ENCODE measurements around the gene PON2. TPM values are rescaled to one million over a fixed set of nuclear protein-coding genes. Genes with fewer than 3 reads are reported as not detected.

PON2 gene
- total and polyA plus RNA-seq, 2 of the 13 experiments (the other 11 are each of a cell fraction or from before 2014, with no cell fraction given): 202 to 217 TPM

DNA sequence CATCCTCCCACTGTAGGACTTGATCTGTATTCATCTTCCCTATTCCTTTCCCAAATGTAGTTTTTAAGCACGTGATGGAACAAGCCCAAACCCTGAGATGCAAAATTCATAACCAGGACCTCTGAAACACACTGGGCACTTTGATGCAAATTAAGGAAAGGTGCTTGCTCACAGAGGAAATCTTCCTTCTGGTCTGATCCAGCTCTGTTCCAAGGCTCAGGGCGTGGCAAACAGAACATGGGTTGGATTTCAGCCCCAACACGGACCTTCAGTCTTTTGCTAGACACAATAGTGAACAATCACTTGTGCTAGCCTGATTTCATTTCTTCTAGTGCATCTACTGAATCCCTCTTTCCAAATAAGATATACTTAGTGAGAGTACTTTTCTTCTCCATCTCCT is 66.6 kb downstream of the PON2 start (continued):
- TF ChIP-seq, protein P1, sequence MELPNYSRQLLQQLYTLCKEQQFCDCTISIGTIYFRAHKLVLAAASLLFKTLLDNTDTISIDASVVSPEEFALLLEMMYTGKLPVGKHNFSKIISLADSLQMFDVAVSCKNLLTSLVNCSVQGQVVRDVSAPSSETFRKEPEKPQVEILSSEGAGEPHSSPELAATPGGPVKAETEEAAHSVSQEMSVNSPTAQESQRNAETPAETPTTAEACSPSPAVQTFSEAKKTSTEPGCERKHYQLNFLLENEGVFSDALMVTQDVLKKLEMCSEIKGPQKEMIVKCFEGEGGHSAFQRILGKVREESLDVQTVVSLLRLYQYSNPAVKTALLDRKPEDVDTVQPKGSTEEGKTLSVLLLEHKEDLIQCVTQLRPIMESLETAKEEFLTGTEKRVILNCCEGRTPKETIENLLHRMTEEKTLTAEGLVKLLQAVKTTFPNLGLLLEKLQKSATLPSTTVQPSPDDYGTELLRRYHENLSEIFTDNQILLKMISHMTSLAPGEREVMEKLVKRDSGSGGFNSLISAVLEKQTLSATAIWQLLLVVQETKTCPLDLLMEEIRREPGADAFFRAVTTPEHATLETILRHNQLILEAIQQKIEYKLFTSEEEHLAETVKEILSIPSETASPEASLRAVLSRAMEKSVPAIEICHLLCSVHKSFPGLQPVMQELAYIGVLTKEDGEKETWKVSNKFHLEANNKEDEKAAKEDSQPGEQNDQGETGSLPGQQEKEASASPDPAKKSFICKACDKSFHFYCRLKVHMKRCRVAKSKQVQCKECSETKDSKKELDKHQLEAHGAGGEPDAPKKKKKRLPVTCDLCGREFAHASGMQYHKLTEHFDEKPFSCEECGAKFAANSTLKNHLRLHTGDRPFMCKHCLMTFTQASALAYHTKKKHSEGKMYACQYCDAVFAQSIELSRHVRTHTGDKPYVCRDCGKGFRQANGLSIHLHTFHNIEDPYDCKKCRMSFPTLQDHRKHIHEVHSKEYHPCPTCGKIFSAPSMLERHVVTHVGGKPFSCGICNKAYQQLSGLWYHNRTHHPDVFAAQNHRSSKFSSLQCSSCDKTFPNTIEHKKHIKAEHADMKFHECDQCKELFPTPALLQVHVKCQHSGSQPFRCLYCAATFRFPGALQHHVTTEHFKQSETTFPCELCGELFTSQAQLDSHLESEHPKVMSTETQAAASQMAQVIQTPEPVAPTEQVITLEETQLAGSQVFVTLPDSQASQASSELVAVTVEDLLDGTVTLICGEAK (IDR thresholded peaks at IDR 0.05): no peak
- TF ChIP-seq, protein P1 (CRISPR knock-in tag; IDR thresholded peaks at IDR 0.05): no peak

DNA sequence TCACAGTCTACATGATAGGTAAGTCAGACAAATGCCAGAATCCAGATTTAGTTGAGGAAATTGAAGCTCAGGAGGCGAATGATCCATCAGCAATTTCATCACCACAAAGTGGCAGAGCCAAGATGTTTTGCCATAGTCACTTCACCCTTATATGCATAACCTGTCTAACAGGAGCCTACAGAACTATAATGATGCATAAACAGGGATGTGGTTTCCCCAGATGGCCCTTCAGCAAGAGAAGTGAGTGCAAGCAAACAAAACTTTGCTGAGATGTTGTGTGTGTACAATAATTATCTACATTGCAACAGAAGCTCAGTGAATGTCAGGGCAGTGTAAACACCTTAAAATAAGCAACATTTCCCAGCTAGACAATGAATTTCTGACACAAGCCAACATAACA is 67.2 kb downstream of the PON2 start:
- no peak for FAIRE-seq
- Histone ChIP-seq H3K27ac (ENCODE audit: extremely low read length, insufficient read depth, low read length) (no peak overlapping the region), H4K20me1 (ENCODE audit: insufficient read depth, low read length) (no peaks in the 10 kb centered on the region), H3K4me3 (replicated peaks in 1 of 3; ENCODE audit: insufficient read depth in 1 of 3, low read depth in 2 of 3, low read length in 3 of 3) (no peak overlapping the region), H3K9ac (ENCODE audit: insufficient read depth, low read depth, low read length) (no peak overlapping the region), H3K9me3 (ENCODE audit: low read length) (no peaks in the 10 kb centered on the region), H3K79me2 (ENCODE audit: insufficient read depth, low read length) (no peaks in the 10 kb centered on the region), H3K4me1 (ENCODE audit: insufficient read depth, low read length) (no peaks in the 10 kb centered on the region), H2AFZ (ENCODE audit: low read length) (no peak overlapping the region), H3K4me2 (ENCODE audit: low read depth, low read length) (no peak overlapping the region), H3K36me3 (replicated peaks in 1 of 2; ENCODE audit: control insufficient read depth in 1 of 2, insufficient read depth in 2 of 2, low read length in 2 of 2) (peaks cover 0 to 8% of the 10 kb centered on the region in 2 experiments; a peak in 2 of 5 replicates), H3K27me3 (ENCODE audit: control insufficient read depth in 1 of 2, insufficient read depth in 2 of 2, low read length in 2 of 2) (no peaks in the 10 kb centered on the region)
- no TSS peak for BruUV-seq (replicated peaks)
- in situ Hi-C loops (cut with HindIII; ENCODE audit: extremely low pct_ligation_motif_present, low pct_unique_long_range_greater_than_20kb): no loop called here
- WGBS (ENCODE audit: low lambda C conversion rate): 93% methylated on average over 1 of the region's 1 CpG
- CTCF ChIA-PET (ENCODE audit: low intra/inter-chr PET ratio, low total read pairs): no interaction called here
- intact Hi-C loops (cut with micrococcal nuclease; ENCODE audit: unreplicated experiment): no loop called here
- POLR2A ChIA-PET: no interaction called here
- no peak for ATAC-seq
- no peak for DNase-seq (ENCODE audit: low spot score)
- TF ChIP-seq NCOA2 (CRISPR knock-in tag; IDR thresholded peaks at IDR 0.05): no peak
- TF ChIP-seq, protein P2, sequence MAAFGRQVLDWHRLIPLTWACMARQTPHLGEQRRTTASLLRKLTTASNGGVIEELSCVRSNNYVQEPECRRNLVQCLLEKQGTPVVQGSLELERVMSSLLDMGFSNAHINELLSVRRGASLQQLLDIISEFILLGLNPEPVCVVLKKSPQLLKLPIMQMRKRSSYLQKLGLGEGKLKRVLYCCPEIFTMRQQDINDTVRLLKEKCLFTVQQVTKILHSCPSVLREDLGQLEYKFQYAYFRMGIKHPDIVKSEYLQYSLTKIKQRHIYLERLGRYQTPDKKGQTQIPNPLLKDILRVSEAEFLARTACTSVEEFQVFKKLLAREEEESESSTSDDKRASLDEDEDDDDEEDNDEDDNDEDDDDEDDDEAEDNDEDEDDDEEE (CRISPR knock-in tag; IDR thresholded peaks at IDR 0.05): no peak
- TF ChIP-seq SMC3 (IDR thresholded peaks at IDR 0.05; ENCODE audit: low read length): no peak
- no peak for TF ChIP-seq HOXA9 (CRISPR knock-in tag; IDR thresholded peaks at IDR 0.05; ENCODE audit: borderline replicate concordance)
- TF ChIP-seq, protein P3, sequence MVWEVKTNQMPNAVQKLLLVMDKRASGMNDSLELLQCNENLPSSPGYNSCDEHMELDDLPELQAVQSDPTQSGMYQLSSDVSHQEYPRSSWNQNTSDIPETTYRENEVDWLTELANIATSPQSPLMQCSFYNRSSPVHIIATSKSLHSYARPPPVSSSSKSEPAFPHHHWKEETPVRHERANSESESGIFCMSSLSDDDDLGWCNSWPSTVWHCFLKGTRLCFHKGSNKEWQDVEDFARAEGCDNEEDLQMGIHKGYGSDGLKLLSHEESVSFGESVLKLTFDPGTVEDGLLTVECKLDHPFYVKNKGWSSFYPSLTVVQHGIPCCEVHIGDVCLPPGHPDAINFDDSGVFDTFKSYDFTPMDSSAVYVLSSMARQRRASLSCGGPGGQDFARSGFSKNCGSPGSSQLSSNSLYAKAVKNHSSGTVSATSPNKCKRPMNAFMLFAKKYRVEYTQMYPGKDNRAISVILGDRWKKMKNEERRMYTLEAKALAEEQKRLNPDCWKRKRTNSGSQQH (CRISPR knock-in tag; IDR thresholded peaks at IDR 0.05; ENCODE audit: low read depth): no peak
- TF ChIP-seq, protein P4, sequence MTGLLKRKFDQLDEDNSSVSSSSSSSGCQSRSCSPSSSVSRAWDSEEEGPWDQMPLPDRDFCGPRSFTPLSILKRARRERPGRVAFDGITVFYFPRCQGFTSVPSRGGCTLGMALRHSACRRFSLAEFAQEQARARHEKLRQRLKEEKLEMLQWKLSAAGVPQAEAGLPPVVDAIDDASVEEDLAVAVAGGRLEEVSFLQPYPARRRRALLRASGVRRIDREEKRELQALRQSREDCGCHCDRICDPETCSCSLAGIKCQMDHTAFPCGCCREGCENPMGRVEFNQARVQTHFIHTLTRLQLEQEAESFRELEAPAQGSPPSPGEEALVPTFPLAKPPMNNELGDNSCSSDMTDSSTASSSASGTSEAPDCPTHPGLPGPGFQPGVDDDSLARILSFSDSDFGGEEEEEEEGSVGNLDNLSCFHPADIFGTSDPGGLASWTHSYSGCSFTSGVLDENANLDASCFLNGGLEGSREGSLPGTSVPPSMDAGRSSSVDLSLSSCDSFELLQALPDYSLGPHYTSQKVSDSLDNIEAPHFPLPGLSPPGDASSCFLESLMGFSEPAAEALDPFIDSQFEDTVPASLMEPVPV (CRISPR knock-in tag; IDR thresholded peaks at IDR 0.05): no peak
- TF ChIP-seq ZNF572 (CRISPR knock-in tag; IDR thresholded peaks at IDR 0.05): no peak
- TF ChIP-seq PPARG (CRISPR knock-in tag; conservative IDR thresholded peaks at IDR 0.05): no peak
- TF ChIP-seq ZNF496 (CRISPR knock-in tag; IDR thresholded peaks at IDR 0.05; ENCODE audit: insufficient replicate concordance): no peak

All from HepG2 (cell line).